Measurements from ENCODE around the gene PIR.

PIR gene

DNA sequence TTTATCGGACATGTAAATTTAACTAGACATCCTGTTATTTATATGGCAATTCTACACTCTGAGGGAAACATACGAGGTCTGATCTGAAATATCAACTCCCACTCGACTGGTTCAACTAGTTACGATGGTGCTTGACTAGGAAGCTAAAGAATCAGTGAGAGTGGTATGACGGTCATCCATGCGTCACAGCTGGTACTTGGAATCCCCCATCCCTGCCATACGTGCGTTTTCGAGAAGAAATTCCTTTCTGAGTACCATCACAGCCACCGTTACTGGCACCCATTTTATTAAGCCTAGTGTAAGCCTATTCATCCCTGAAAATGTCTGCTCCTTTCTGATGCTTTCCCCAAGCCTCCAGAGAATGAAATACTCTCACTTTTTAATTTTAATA lies 157.1 kb downstream of the PIR start:
- CTCF ChIA-PET, result interaction anchor here (0.6 to 1.2 kb wide), 2 partner anchors 26 to 230 kb away, joined by 3 to 4 read pairs; no protein-coding TSS in a partner anchor
- peak; percentile 46 for TF ChIP-seq ZNF629 (tag by site-specific recombination; IDR thresholded peaks at IDR 0.05)
- TF ChIP-seq ZXDB (tag by site-specific recombination; IDR thresholded peaks at IDR 0.05), result no peak
- TF ChIP-seq, protein P1, sequence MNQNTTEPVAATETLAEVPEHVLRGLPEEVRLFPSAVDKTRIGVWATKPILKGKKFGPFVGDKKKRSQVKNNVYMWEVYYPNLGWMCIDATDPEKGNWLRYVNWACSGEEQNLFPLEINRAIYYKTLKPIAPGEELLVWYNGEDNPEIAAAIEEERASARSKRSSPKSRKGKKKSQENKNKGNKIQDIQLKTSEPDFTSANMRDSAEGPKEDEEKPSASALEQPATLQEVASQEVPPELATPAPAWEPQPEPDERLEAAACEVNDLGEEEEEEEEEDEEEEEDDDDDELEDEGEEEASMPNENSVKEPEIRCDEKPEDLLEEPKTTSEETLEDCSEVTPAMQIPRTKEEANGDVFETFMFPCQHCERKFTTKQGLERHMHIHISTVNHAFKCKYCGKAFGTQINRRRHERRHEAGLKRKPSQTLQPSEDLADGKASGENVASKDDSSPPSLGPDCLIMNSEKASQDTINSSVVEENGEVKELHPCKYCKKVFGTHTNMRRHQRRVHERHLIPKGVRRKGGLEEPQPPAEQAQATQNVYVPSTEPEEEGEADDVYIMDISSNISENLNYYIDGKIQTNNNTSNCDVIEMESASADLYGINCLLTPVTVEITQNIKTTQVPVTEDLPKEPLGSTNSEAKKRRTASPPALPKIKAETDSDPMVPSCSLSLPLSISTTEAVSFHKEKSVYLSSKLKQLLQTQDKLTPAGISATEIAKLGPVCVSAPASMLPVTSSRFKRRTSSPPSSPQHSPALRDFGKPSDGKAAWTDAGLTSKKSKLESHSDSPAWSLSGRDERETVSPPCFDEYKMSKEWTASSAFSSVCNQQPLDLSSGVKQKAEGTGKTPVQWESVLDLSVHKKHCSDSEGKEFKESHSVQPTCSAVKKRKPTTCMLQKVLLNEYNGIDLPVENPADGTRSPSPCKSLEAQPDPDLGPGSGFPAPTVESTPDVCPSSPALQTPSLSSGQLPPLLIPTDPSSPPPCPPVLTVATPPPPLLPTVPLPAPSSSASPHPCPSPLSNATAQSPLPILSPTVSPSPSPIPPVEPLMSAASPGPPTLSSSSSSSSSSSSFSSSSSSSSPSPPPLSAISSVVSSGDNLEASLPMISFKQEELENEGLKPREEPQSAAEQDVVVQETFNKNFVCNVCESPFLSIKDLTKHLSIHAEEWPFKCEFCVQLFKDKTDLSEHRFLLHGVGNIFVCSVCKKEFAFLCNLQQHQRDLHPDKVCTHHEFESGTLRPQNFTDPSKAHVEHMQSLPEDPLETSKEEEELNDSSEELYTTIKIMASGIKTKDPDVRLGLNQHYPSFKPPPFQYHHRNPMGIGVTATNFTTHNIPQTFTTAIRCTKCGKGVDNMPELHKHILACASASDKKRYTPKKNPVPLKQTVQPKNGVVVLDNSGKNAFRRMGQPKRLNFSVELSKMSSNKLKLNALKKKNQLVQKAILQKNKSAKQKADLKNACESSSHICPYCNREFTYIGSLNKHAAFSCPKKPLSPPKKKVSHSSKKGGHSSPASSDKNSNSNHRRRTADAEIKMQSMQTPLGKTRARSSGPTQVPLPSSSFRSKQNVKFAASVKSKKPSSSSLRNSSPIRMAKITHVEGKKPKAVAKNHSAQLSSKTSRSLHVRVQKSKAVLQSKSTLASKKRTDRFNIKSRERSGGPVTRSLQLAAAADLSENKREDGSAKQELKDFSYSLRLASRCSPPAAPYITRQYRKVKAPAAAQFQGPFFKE (tag by site-specific recombination; IDR thresholded peaks at IDR 0.05; ENCODE audit: borderline replicate concordance), result no peak
- TF ChIP-seq ZBTB21 (tag by site-specific recombination; IDR thresholded peaks at IDR 0.05), result peak; percentile 60
- TF ChIP-seq ZNF350 (tag by site-specific recombination; IDR thresholded peaks at IDR 0.05), result no peak
- TF ChIP-seq, protein P2, sequence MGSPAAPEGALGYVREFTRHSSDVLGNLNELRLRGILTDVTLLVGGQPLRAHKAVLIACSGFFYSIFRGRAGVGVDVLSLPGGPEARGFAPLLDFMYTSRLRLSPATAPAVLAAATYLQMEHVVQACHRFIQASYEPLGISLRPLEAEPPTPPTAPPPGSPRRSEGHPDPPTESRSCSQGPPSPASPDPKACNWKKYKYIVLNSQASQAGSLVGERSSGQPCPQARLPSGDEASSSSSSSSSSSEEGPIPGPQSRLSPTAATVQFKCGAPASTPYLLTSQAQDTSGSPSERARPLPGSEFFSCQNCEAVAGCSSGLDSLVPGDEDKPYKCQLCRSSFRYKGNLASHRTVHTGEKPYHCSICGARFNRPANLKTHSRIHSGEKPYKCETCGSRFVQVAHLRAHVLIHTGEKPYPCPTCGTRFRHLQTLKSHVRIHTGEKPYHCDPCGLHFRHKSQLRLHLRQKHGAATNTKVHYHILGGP (tag by site-specific recombination; IDR thresholded peaks at IDR 0.05), result no peak
- TF ChIP-seq ZNF791 (tag by site-specific recombination; IDR thresholded peaks at IDR 0.05), result no peak
- no peak for TF ChIP-seq ZSCAN30 (tag by site-specific recombination; IDR thresholded peaks at IDR 0.05)
- TF ChIP-seq, protein P3, sequence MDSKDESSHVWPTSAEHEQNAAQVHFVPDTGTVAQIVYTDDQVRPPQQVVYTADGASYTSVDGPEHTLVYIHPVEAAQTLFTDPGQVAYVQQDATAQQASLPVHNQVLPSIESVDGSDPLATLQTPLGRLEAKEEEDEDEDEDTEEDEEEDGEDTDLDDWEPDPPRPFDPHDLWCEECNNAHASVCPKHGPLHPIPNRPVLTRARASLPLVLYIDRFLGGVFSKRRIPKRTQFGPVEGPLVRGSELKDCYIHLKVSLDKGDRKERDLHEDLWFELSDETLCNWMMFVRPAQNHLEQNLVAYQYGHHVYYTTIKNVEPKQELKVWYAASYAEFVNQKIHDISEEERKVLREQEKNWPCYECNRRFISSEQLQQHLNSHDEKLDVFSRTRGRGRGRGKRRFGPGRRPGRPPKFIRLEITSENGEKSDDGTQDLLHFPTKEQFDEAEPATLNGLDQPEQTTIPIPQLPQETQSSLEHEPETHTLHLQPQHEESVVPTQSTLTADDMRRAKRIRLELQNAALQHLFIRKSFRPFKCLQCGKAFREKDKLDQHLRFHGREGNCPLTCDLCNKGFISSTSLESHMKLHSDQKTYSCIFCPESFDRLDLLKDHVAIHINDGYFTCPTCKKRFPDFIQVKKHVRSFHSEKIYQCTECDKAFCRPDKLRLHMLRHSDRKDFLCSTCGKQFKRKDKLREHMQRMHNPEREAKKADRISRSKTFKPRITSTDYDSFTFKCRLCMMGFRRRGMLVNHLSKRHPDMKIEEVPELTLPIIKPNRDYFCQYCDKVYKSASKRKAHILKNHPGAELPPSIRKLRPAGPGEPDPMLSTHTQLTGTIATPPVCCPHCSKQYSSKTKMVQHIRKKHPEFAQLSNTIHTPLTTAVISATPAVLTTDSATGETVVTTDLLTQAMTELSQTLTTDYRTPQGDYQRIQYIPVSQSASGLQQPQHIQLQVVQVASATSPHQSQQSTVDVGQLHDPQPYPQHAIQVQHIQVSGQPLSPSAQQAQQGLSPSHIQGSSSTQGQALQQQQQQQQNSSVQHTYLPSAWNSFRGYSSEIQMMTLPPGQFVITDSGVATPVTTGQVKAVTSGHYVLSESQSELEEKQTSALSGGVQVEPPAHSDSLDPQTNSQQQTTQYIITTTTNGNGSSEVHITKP (tag by site-specific recombination; IDR thresholded peaks at IDR 0.05), result peak; percentile 59; the same call in 1 of the 2 replicates
- peak; percentile 77 for TF ChIP-seq ZBTB17 (tag by site-specific recombination; IDR thresholded peaks at IDR 0.05)
- no peak for TF ChIP-seq ZNF366 (tag by site-specific recombination; conservative IDR thresholded peaks at IDR 0.05)
- TF ChIP-seq ZNF341 (tag by site-specific recombination; IDR thresholded peaks at IDR 0.05; ENCODE audit: low read depth), result no peak
- TF ChIP-seq, protein P4, sequence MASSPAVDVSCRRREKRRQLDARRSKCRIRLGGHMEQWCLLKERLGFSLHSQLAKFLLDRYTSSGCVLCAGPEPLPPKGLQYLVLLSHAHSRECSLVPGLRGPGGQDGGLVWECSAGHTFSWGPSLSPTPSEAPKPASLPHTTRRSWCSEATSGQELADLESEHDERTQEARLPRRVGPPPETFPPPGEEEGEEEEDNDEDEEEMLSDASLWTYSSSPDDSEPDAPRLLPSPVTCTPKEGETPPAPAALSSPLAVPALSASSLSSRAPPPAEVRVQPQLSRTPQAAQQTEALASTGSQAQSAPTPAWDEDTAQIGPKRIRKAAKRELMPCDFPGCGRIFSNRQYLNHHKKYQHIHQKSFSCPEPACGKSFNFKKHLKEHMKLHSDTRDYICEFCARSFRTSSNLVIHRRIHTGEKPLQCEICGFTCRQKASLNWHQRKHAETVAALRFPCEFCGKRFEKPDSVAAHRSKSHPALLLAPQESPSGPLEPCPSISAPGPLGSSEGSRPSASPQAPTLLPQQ (tag by site-specific recombination; IDR thresholded peaks at IDR 0.05), result no peak
- TF ChIP-seq ZNF510 (tag by site-specific recombination; IDR thresholded peaks at IDR 0.05; ENCODE audit: insufficient replicate concordance), result no peak
- no peak for TF ChIP-seq GLIS2 (tag by site-specific recombination; IDR thresholded peaks at IDR 0.05)
- no peak for TF ChIP-seq ZNF677 (tag by site-specific recombination; IDR thresholded peaks at IDR 0.05)
- TF ChIP-seq SP7 (tag by site-specific recombination; IDR thresholded peaks at IDR 0.05), result no peak
- TF ChIP-seq PRDM1 (tag by site-specific recombination; IDR thresholded peaks at IDR 0.05), result peak; percentile 81
- no peak for TF ChIP-seq ZNF707 (tag by site-specific recombination; IDR thresholded peaks at IDR 0.05)
- Histone ChIP-seq H3K4me3 (ENCODE audit: low read depth, low read length) (peak overlapping the region; percentile 38), H3K4me1 (ENCODE audit: control insufficient read depth, insufficient read depth, low read length) (no peaks in the 10 kb centered on the region), H3K36me3 (ENCODE audit: control insufficient read depth in 2 of 2, insufficient read depth in 1 of 2, low read length in 2 of 2) (peaks cover 5 to 14% of the 10 kb centered on the region in 2 experiments; a peak in 2 of 3 replicates), H3K9me3 (ENCODE audit: control insufficient read depth, insufficient read depth, low read depth, low read length) (no peaks in the 10 kb centered on the region), H3K27ac (ENCODE audit: extremely low read depth, low read depth, low read length) (no peak overlapping the region)
- POLR2A ChIA-PET, result no interaction called here

All from HEK293 (cell line).